ENCODE measurements around the gene FAM217A. TPM values are rescaled to one million over a fixed set of nuclear protein-coding genes. Genes with fewer than 3 reads are reported as not detected.

Gene FAM217A
- total and polyA plus RNA-seq, 2 of the 13 experiments (the other 11 are each of a cell fraction or from before 2014, with no cell fraction given), result not detected

GRCh38 chr6:4102687-4103244 is 23.8 kb upstream of the FAM217A start (continued):
- TF ChIP-seq ZBTB14 (CRISPR knock-in tag; IDR thresholded peaks at IDR 0.05) (no peak), MTA3 (CRISPR knock-in tag; IDR thresholded peaks at IDR 0.05) (no peak), BATF2 (CRISPR knock-in tag; IDR thresholded peaks at IDR 0.05) (no peak; the same call in 1 of the 2 replicates), ZNF136 (CRISPR knock-in tag; IDR thresholded peaks at IDR 0.05; ENCODE audit: low read depth) (peak; percentile 45; the same call in 1 of the 2 replicates), WIZ (CRISPR knock-in tag; IDR thresholded peaks at IDR 0.05) (no peak), HOMEZ (CRISPR knock-in tag; IDR thresholded peaks at IDR 0.05; ENCODE audit: low read depth) (peak; percentile 82; the same call in 1 of the 2 replicates), ZNF670 (CRISPR knock-in tag; IDR thresholded peaks at IDR 0.05; ENCODE audit: borderline replicate concordance) (0 out of 2 replicates have a peak, but pooled peaks have one; percentile 87), ZC3H13 (CRISPR knock-in tag; IDR thresholded peaks at IDR 0.05) (peak; percentile 78), ZNF609 (CRISPR knock-in tag; IDR thresholded peaks at IDR 0.05; ENCODE audit: borderline replicate concordance) (peak; percentile 98), ZMAT3 (CRISPR knock-in tag; conservative IDR thresholded peaks at IDR 0.05) (peak; percentile 74; the same call in 1 of the 2 replicates), EED (CRISPR knock-in tag; IDR thresholded peaks at IDR 0.05) (no peak), TFDP2 (CRISPR knock-in tag; IDR thresholded peaks at IDR 0.05) (peak; percentile 58; the same call in 1 of the 2 replicates), PBX3 (CRISPR knock-in tag; IDR thresholded peaks at IDR 0.05; ENCODE audit: borderline replicate concordance) (no peak), CHD4 (IDR thresholded peaks at IDR 0.05; ENCODE audit: borderline replicate concordance, low read length) (no peak), ZNF556 (CRISPR knock-in tag; IDR thresholded peaks at IDR 0.05; ENCODE audit: borderline replicate concordance) (peak; percentile 98), ZSCAN22 (CRISPR knock-in tag; IDR thresholded peaks at IDR 0.05) (0 out of 2 replicates have a peak, but pooled peaks have one; percentile 20), XBP1 (CRISPR knock-in tag; IDR thresholded peaks at IDR 0.05) (no peak), FOXP1 (IDR thresholded peaks at IDR 0.05) (peak; percentile 45; the same call in 1 of the 2 replicates), FOXP1 (CRISPR knock-in tag; IDR thresholded peaks at IDR 0.05) (peak; percentile 97)

Measured in HepG2 (cell line).